Activated CD4-positive, alpha-beta memory T cell treated with anti-CD3 and anti-CD28 coated beads for 36 hours (primary cell): Measurements from ENCODE around the gene TTC17. TPM values are rescaled to one million over a fixed set of nuclear protein-coding genes. Genes with fewer than 3 reads are reported as not detected.

Experiments
- total RNA-seq, 2 experiments: library from RNA; stranded (reverse); gene quantifications; one replicate each; pipeline ENCODE4 v1.2.3, GENCODE V29; 2021

Gene TTC17
- total RNA-seq, 2 experiments from 2014 or later: 51.5 to 52.0 TPM

Other genes starting within 250 kb of the TTC17 start
- 100 to 1,000 TPM; 154 to 166 TPM for gene API5, start 46.9 kb upstream of the TTC17 start, total RNA-seq